HG03565 (cell line): Measurements from ENCODE around the gene INPP5A.
A peak's percentile ranks its signal among the peaks of the same experiment; 100 is the strongest.
"Not testable (repeated sequence)": the region's sequence is repeated elsewhere in the genome, so short reads cannot be mapped to it uniquely, and the experiment has no call there.

Source experiments
- ATAC-seq: cut with Tn5 transposase; IDR thresholded peaks from one replicate; pipeline ENCODE4 v1.9.1; 2021; ENCODE audit warnings: mild to moderate bottlenecking, moderate library complexity; ENCODE audit not compliant: unreplicated experiment

INPP5A gene

GRCh38 chr10:132592790-132593383 lies 55.3 kb downstream of the INPP5A start:
- ATAC-seq: no peak

DNA sequence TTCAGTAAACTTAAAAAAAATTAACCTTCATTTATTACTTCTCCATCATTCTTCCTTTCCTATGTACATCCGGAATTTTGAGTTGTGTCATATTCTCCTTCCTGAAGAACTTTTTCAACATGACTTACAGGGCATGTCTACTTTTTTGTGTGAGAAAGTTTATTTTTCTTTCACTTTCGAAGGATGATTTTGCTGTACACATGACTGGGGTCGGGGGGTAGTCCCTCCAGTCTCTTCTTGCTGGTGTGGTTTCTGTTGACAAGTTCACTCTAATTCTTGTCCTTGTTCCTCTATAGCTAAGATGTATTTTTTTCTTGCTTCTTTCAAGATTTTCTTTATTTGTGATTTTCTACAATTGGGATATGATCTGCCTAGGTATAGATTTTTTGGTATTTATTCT lies 55.8 kb downstream of the INPP5A start:
- peak; percentile 55 for ATAC-seq

DNA sequence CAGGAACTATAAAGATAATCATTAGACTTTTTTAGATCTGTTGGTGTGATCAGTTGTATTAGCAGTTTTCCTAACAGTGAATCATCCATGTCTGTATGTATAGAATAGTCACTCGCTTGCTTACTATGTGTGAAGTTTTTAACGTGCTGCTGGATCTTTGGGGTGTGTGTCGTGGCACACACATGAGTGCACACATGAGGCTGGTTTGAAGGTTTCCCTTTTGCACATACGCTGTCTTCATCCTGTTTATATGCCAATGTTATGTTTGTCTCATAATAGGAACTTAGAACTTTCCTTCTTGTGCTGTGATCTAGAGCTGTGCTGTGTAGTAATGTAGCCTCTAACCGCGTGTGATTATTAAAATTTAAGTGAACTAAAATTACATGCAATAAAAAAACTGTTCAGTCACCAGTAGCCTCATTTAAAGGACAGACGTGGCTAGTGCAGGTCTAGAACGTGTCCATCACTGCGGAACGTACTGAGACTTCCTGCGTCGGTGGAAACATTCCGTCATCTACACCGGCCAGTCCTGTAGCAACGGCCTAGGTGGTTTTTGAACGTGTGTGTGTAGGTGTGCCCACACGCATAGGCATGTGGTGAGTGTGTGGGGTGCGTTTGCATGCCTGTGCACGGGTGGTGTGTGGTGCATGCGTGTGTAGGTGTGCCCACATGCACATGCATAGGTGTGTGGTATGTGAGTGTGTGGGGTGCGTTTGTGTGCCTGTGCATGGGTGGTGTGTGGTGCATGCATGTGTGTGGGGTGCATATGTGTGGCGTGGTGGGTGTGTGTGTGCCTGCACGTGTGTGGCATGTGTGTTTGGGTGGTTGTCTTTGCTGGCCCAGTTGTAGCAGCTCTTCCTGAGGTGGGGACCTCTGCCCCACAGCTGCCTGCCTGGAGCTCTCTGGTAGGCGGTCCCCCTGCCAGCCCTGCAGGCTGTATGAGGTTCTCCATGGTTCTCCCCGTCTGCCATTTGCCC lies 56.6 kb downstream of the INPP5A start:
- peak; percentile 57 for ATAC-seq

GRCh38 chr10:132595021-132595420 lies 57.4 kb downstream of the INPP5A start:
- no peak for ATAC-seq

DNA sequence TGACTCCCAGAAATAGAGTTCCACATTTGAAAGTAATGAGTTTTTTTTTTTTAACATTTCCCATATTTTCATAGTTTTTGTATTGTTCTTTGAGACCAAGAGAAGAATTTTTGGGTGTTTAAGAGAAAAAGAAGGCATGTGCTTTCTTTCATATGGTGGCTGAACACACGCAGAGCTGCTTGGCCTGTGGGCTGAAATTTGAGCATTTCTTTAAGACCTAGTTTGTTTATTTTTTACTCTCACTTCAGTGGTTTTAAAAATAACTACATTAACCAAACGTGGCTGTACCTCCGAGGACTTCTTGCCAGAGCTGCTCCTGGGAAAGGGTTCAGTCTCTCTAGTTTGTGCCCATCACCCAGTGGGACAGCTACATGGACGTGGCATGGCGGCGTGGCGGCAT lies 58.3 kb downstream of the INPP5A start:
- ATAC-seq: no peak

DNA sequence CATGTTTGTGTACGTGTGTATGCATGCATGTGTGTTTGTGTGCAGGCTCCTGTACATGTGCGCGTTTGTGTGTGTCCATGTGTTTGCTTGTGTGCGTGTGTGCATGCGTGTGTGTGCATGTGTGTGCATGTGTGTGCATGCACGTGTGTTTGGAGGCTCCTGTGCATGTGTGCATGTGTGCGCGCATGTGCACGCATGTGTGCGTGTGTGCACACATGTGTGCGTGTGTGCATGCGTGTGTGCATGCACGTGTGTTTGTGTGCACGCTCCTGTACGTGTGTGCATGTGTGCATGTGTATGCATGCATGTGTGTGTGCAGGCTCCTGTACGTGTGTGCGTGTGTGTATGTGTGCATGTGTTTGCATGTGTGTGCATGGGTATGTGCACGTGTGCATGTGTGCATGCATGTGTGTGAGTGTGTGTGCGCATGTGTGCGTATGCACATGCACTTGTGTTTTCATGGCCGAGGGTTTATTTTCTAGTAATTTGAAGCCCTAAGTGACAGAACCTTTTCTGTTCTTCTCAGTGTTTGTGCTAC lies 59.2 kb downstream of the INPP5A start:
- no peak for ATAC-seq

- ATAC-seq: no peak
Measured at GRCh38 chr10:132597654-132598053, 60.1 kb downstream of the INPP5A start.

DNA sequence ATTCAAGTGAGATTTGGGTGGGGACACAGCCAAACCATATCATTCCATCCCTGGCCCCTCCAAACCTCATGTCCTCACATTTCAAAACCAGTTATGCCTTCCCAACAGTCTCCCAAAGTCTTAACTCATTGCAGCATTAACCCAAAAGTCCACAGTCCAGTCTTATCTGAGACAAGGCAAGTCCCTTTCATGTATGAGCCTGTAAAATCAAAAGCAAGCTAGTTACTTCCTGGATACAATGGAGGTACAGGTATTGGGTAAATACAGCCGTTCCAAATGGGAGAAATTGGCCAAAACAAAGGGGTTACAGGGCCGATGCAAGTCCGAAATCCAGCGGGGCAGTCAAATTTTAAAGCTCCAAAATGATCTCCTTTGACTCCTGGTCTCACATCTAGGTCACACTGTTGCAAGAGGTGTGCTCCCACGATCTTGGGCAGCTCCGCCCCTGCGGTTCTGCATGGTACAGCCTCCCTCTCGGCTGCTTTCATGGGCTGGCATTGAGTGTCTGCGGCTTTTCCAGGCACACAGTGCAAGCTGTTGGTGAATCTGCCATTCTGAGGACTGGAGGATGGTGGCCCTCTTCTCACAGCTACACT lies 61.5 kb downstream of the INPP5A start:
- not testable (repeated sequence) for ATAC-seq

GRCh38 chr10:132599732-132600131 lies 62.1 kb downstream of the INPP5A start:
- no peak for ATAC-seq

GRCh38 chr10:132600416-132600815 lies 62.8 kb downstream of the INPP5A start:
- ATAC-seq: no peak

GRCh38 chr10:132601567-132601966 lies 64.0 kb downstream of the INPP5A start:
- ATAC-seq: no peak

DNA sequence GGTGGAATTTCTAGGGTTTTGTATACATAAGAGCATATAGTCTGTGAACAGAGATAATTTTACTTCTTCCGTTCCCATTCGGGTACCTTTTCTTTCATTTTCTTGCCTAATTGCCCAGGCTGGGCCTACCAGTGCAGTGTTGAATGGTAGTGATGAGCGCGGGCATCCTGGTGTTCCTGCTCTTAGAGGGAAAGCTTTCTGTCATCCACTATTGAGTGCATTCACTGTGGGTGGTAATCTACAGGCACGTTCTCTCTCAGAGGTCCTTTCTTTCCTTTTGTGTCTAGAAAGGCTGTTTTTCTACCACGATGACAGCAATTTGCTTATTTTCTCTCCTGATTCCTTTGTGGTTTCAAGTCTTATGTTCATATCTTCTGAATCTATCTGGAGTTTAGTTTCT lies 65.0 kb downstream of the INPP5A start:
- ATAC-seq: no peak

- ATAC-seq: no peak
Measured at GRCh38 chr10:132603851-132604533, 66.4 kb downstream of the INPP5A start.

DNA sequence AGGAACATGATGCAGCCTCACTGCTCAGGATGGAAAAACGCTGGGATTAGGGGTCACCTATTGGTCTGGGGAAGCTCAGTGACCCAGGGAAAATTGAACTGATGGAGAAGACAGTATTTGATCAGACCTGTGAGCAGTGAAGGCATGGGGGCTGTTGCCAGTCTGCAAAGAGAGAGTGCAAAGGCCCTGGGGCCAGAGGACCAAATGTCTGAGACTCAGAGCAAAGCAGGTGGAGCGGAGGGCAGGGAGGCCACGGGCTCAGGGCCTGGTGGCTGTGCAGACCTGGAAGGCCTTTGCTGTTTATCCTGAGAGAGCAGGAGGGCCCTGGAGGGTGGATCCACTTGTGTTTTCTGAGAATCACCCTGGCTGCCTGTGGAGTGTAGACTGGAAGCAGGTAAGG lies 67.1 kb downstream of the INPP5A start:
- no peak for ATAC-seq

DNA sequence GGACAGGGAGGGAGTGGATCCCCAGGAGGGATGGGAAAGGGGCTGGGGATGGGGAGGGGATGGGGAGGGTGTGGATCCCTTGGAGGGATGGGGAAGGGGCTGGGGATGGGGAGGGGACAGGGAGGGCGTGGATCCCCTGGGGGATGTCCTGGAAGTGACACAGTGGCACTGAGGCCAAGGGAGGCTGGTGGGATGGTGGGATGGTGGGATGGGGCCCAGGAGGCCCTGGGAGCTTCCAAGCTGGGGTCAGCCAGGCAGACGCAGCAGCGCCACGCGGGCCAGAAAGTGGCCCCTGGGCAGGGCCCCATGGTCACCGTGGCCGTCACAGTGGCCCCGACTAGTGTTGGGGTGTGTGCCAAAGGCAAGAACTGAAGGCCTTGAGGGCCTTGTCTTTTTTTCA lies 67.8 kb downstream of the INPP5A start:
- no peak for ATAC-seq

GRCh38 chr10:132606031-132606491 lies 68.5 kb downstream of the INPP5A start:
- no peak for ATAC-seq

DNA sequence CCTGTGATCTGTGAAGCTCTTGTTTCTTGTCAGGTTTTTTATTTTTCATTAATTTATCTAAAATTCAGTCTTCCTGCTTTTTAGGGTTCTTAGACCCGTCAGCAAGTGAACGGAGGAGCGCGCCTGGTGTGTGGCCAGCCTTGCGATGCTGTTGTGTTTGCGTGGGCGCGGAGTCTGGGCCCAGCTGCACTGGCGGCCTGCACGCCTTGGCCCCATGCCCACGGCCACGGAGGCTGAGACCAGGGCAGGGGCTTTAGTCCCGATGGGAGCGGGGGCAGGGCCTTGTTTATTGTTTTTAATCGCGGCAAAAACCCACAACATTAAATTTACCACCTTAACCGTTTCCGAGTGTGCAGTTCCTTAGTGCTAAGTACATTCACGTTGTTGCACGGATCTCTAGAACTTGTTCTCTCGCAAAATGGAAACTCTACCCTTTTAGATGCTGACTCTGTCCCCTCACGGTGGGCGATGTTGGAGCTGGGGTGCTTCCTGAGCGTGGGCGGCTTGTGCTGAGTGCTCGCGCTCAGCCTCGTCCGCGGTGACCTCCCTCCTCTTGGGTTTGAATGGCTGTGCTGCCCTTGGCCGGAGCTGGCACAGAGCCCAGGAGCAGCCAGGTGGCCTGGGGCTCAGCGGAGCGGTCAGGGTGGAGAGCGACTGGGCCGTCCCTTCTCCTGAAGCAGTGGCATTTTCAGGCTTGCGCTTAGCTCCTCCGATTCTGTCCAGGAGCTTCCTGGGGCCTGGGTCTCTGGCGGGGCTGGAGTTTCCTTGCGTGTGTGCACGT lies 69.1 kb downstream of the INPP5A start:
- ATAC-seq: no peak

- ATAC-seq: no peak
Measured at GRCh38 chr10:132607491-132607890, 69.9 kb downstream of the INPP5A start.

DNA sequence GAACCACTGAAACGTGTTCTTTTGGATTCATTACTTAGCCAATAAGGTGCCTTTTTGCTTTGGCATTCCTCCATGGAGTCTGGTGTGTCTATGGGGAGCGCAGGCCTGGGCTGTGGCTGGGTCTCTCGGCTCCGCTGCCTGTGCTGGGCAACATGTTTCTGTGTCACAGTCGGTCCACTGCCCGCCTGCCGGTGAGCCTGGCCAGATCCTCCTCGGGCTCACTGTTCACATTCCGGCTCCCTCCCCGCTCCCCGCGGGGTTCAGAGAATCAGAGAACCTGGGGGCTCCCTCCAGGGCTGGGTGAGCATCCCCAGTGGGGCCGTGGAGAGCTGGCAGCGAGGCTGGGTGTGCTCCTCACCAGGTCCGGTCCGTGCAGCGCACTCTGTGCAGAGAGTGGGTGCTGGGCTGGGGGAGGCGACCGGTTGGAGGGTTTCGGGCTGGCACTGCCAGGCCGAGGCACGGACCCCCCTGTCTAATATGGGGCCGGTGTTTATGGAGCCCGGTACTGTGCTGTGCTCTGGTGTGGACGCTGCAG lies 70.4 kb downstream of the INPP5A start:
- ATAC-seq: no peak
